Right lobe of liver (tissue), 6 donors: ENCODE data around the gene AKR1D1. TPM values are rescaled to one million over a fixed set of nuclear protein-coding genes. Genes with fewer than 3 reads are reported as not detected.

ENCODE experiments used
- ATAC-seq, 4 donors: fragments of 200-7000 bp; cut with Tn5 transposase; one replicate each; pipeline ENCODE4 v1.9.1; 2020; ENCODE audit warnings: mild to moderate bottlenecking in 4 of 4, moderate library complexity in 4 of 4
- DNase-seq, 3 donors: peaks; one replicate each; pipeline ENCODE4 v3.0.0-alpha.2; 2020
- H3K27ac ChIP-seq, 3 donors: fragments of 200-600 bp; one replicate each; pipeline ENCODE4 v1.8.0; 2022
- H3K27me3 ChIP-seq, 2 donors: fragments of 200-600 bp; one replicate each; pipeline ENCODE4 v1.8.0; 2022
- H3K36me3 ChIP-seq, 4 donors: fragments of 200-600 bp; sonication (generic) in 1 of 4; one replicate each; pipeline versions ENCODE4 v1.5.1 to v1.8.0; 2017 to 2022; ENCODE audit warnings: control low read depth in 1 of 4
- H3K4me1 ChIP-seq, 4 donors: fragments of 200-600 bp; sonication (generic) in 1 of 4; one replicate each; pipeline versions ENCODE4 v1.5.1 to v1.8.0; 2017 to 2022; ENCODE audit warnings: control low read depth in 1 of 4
- H3K4me3 ChIP-seq, 3 donors: fragments of 200-600 bp; one replicate each; pipeline ENCODE4 v1.8.0; 2022
- H3K9me3 ChIP-seq, 4 donors: fragments of 200-600 bp; sonication (generic) in 1 of 4; one replicate each; pipeline versions ENCODE4 v1.5.1 to v1.8.0; 2017 to 2022; ENCODE audit warnings: control low read depth in 1 of 4
- POLR2A ChIP-seq: fragments of 450-650 bp; IDR thresholded peaks from one replicate; pipeline ENCODE4 v1.6.1; 2017; ENCODE audit warnings: antibody characterized with exemption, mild to moderate bottlenecking
- WGBS: methylation state at CpG from one replicate; pipeline ENCODE4 v1.1.6; 2018; ENCODE audit warnings: low coverage, low lambda C conversion rate; ENCODE audit not compliant: insufficient coverage; ENCODE audit errors: missing lambda C conversion rate; 5-methylcytosine and 5-hydroxymethylcytosine counted together
- intact Hi-C, 2 donors: fragments of 100-400 bp; cut with DNase I; formaldehyde crosslinking; loops; one replicate each; pipeline versions ENCODE4 v1.11.2 to v1.14.1; 2022
- total RNA-seq, 6 experiments: library from RNA; depleted of rRNA in 2 of 6; stranded (reverse); fragments of >200 nt in 2 of 6; fragmentation: NEBNext Ultra II Directional in 3 of 6; extraction: Animal tissue kit (Norgen Biotek cat#: 25700) in 3 of 6; gene quantifications; one replicate each; pipeline versions ENCODE4 v1.1.0 to v1.2.4, GENCODE V29; 2016 to 2023
- TF ChIP-seq, protein P1 (sequence below), 4 donors: fragments of 200-600 bp in 3 of 4; fragments of 450-650 bp in 1 of 4; IDR thresholded peaks; one replicate each; pipeline versions ENCODE4 v1.5.1 to v1.8.0; 2016 to 2022; ENCODE audit warnings: antibody characterized with exemption in 4 of 4, mild to moderate bottlenecking in 2 of 4
- donor health status: DM: no; HTN: yes; CAD: no.
- donor health status: DM: no; HTN: no; CAD: no.
- donor health status: DM: no; HTN: no; CAD: no.
- donor health status: DM: no; HTN: yes; CAD: no.
- donor health status: DM: no; HTN: yes; CAD: no.

The AKR1D1 gene
- total RNA-seq, 6 experiments from 2014 or later, result 43.8 to 332 (median 93.6) TPM

DNA sequence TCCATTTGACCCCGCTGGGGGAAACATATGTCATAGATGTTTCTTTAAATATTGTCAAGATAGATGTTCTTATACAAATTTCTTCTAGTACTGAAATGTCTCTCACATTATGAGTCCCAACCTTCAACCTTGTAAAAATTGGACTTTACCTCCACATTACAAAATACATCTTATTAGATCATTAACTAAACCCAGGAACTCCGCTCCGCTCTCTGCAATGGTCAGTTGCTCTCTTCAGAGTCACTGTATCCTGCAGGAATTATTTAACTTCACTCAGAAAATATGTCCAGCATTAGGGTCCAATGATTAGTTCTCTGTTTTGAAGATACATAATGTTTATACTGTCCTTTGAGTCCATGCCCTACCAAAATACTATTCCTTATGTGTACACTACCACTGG lies 8.5 kb upstream of the AKR1D1 start:
- Histone ChIP-seq H3K27ac (peak overlapping the region in 2 of 3 donors; percentile 56 to 64), H3K4me1 (peaks cover 0 to 46% (median 21%) of the 10 kb centered on the region in 4 donors), H3K27me3 (no peaks in the 10 kb centered on the region), H3K4me3 (peak overlapping the region in 1 of 3 donors; percentile 10), H3K36me3 (no peaks in the 10 kb centered on the region), H3K9me3 (no peaks in the 10 kb centered on the region)
- WGBS, result 35% methylated on average over 3 of the region's 3 CpGs
- ATAC-seq (peak; percentile 76 to 81 (median 79)), DNase-seq (no peak)
- intact Hi-C loops, result no loop called here
- TF ChIP-seq POLR2A, result no peak
- TF ChIP-seq, protein P1, sequence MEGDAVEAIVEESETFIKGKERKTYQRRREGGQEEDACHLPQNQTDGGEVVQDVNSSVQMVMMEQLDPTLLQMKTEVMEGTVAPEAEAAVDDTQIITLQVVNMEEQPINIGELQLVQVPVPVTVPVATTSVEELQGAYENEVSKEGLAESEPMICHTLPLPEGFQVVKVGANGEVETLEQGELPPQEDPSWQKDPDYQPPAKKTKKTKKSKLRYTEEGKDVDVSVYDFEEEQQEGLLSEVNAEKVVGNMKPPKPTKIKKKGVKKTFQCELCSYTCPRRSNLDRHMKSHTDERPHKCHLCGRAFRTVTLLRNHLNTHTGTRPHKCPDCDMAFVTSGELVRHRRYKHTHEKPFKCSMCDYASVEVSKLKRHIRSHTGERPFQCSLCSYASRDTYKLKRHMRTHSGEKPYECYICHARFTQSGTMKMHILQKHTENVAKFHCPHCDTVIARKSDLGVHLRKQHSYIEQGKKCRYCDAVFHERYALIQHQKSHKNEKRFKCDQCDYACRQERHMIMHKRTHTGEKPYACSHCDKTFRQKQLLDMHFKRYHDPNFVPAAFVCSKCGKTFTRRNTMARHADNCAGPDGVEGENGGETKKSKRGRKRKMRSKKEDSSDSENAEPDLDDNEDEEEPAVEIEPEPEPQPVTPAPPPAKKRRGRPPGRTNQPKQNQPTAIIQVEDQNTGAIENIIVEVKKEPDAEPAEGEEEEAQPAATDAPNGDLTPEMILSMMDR (IDR thresholded peaks at IDR 0.05), result no peak

DNA sequence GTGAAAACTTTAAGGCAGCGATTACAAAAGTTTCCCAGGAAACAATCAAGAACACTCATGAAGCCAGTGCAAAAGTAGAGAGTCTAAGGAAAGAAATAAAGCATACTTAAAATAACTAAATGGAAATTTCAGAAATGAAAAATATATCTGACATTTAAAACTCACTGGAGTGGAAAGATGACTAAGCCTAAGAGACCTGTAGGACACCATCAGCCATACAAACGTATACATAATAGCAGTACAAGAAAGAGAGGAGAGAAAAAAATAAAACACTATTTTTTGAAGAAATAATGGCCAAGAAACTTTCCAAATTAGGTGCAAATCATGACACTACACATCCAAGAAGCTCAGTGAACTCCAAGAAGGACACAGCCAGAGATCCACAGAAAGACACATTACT lies 5.4 kb upstream of the AKR1D1 start:
- no peaks in the 10 kb centered on the region for H3K9me3 ChIP-seq
- intact Hi-C loops, result no loop called here
- no peak overlapping the region for H3K27ac ChIP-seq
- no peak for DNase-seq
- 75% methylated on average over 2 of the region's 2 CpGs for WGBS
- TF ChIP-seq, protein P1 (IDR thresholded peaks at IDR 0.05), result no peak
- no peak for TF ChIP-seq POLR2A
- H3K36me3 ChIP-seq, result no peaks in the 10 kb centered on the region
- peaks cover 0 to 45% (median 10%) of the 10 kb centered on the region in 4 donors for H3K4me1 ChIP-seq
- ATAC-seq, result no peak
- H3K27me3 ChIP-seq, result no peaks in the 10 kb centered on the region
- no peak overlapping the region for H3K4me3 ChIP-seq

DNA sequence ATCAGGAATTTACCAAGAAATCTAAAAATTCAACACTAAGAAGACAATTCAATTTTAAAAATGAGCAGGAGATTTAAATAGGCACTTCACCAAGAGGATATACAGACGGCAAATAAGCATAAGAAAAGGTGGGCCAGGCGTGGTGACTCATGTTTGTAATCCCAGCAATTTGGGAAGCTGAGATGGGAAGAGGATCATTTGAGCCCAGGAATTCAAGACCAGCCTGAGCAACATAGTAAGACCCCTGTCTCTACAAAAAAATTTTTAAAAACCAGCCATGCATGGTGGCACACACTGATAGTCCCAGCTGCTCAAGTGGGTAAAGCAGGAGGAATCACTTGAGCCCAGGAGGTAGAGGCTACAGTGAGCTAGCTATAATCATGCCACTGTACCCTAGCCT lies 3.5 kb upstream of the AKR1D1 start:
- Histone ChIP-seq H3K4me3 (no peak overlapping the region), H3K27ac (no peak overlapping the region), H3K36me3 (no peaks in the 10 kb centered on the region), H3K27me3 (no peaks in the 10 kb centered on the region), H3K4me1 (peaks cover 0 to 36% (median 6%) of the 10 kb centered on the region in 4 donors), H3K9me3 (no peaks in the 10 kb centered on the region)
- intact Hi-C loops, result no loop called here
- ATAC-seq (no peak), DNase-seq (no peak)
- 90% methylated on average over 2 of the region's 2 CpGs for whole genome bisulfite sequencing
- no peak for TF ChIP-seq POLR2A
- TF ChIP-seq, protein P1 (IDR thresholded peaks at IDR 0.05), result no peak

DNA sequence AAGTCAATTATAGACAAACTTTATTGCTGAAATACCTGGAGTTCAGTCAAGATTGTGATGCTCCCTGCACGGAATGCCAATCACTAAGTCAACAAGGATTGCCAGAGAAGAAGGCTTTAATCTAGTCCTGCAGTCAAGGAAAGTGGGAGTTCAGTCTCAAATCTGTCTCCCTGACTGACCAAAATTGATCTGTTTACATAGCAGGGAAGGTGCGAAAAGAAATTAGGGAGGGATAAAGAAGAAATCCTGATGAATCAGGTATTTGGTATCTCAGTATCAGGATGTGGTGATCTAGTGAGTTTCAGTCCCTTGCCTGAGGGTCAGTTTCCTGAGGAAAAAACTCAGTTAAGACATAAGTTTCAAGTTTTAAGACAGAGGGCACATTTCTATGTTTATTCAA lies 2.1 kb upstream of the AKR1D1 start:
- DNase-seq (no peak), ATAC-seq (peak in 3 of 4 donors; percentile 41 to 49 (median 47))
- WGBS, result 15% methylated on average over 2 of the region's 2 CpGs
- Histone ChIP-seq H3K36me3 (no peaks in the 10 kb centered on the region), H3K9me3 (no peaks in the 10 kb centered on the region), H3K4me3 (no peak overlapping the region), H3K27ac (peak overlapping the region in 1 of 3 donors; percentile 77), H3K27me3 (no peaks in the 10 kb centered on the region), H3K4me1 (peaks cover 0 to 24% (median 6%) of the 10 kb centered on the region in 4 donors)
- no peak for TF ChIP-seq POLR2A
- TF ChIP-seq, protein P1 (IDR thresholded peaks at IDR 0.05), result no peak
- intact Hi-C loops, result no loop called here

DNA sequence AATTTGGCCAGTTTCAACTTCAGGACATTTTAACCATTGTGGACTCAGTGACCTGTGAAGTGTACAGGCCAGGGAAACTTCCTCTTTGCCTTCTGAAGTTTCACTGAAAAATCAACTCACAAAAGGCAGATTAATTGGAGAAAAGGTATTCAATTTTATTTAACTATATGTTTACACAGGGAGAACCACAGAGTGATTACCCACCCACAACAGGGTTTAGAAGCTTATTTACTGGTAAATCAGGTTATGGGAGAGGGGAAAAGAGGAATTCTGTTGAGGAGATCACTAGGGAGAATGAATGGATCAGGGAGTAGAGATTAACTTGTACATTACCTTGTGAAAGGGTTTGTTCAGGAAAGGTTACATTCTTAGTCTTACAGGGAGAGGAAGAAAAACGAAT lies 1.7 kb upstream of the AKR1D1 start:
- H3K27ac ChIP-seq, result peak overlapping the region in 1 of 3 donors; percentile 77
- no peaks in the 10 kb centered on the region for H3K36me3 ChIP-seq
- H3K4me1 ChIP-seq, result peaks cover 0 to 24% (median 3%) of the 10 kb centered on the region in 4 donors
- no peaks in the 10 kb centered on the region for H3K9me3 ChIP-seq
- intact Hi-C loops, result no loop called here
- DNase-seq (no peak), ATAC-seq (peak in 1 of 4 donors; percentile 2)
- WGBS, result 53% methylated on average over 1 of the region's 1 CpG
- no peak overlapping the region for H3K4me3 ChIP-seq
- H3K27me3 ChIP-seq, result no peaks in the 10 kb centered on the region
- no peak for TF ChIP-seq POLR2A
- TF ChIP-seq, protein P1 (IDR thresholded peaks at IDR 0.05), result no peak
